Measurements from ENCODE around the gene PDE1A. TPM values are rescaled to one million over a fixed set of nuclear protein-coding genes. Genes with fewer than 3 reads are reported as not detected.

Gene PDE1A
- total and polyA plus RNA-seq, 4 donors, result 1.0 to 11.8 (median 3.6) TPM

GRCh38 chr2:182416861-182417260 is 10.0 kb downstream of the PDE1A start:
- Histone ChIP-seq H3K27ac (ENCODE audit: low read depth in 1 of 2, low read length in 1 of 2) (no peak overlapping the region), H3K36me3 (ENCODE audit: control insufficient read depth in 4 of 4, insufficient read depth in 4 of 4, low read length in 4 of 4) (no peaks in the 10 kb centered on the region), H3K9ac (ENCODE audit: insufficient read depth in 1 of 2, low read length in 2 of 2) (no peak overlapping the region), H3K4me3 (no peak overlapping the region), H3K4me1 (ENCODE audit: control insufficient read depth in 5 of 5, insufficient read depth in 5 of 5, low read length in 5 of 5) (no peaks in the 10 kb centered on the region), H3K27me3 (ENCODE audit: control insufficient read depth in 3 of 3, insufficient read depth in 3 of 3, low read length in 2 of 3) (no peaks in the 10 kb centered on the region), H3K9me3 (ENCODE audit: control insufficient read depth in 4 of 4, insufficient read depth in 3 of 4, low read length in 3 of 4) (no peaks in the 10 kb centered on the region)
- no peak for ATAC-seq (ENCODE audit: insufficient read depth, low FRiP score)
- WGBS, 2 donors, result 95 to 96% methylated on average over 5 of the region's 5 CpGs
- TF ChIP-seq CTCF (IDR thresholded peaks at IDR 0.05; ENCODE audit: control extremely low read depth, extremely low read depth), result no peak
- DNase-seq, result no peak

- DNase-seq (no peak), ATAC-seq (ENCODE audit: insufficient read depth, low FRiP score) (no peak)
- Histone ChIP-seq H3K9me3 (ENCODE audit: control insufficient read depth in 4 of 4, insufficient read depth in 3 of 4, low read length in 3 of 4) (no peaks in the 10 kb centered on the region), H3K4me3 (no peak overlapping the region), H3K27me3 (ENCODE audit: control insufficient read depth in 3 of 3, insufficient read depth in 3 of 3, low read length in 2 of 3) (no peaks in the 10 kb centered on the region), H3K27ac (ENCODE audit: low read depth in 1 of 2, low read length in 1 of 2) (no peak overlapping the region), H3K9ac (ENCODE audit: insufficient read depth in 1 of 2, low read length in 2 of 2) (no peak overlapping the region), H3K36me3 (ENCODE audit: control insufficient read depth in 4 of 4, insufficient read depth in 4 of 4, low read length in 4 of 4) (no peaks in the 10 kb centered on the region), H3K4me1 (ENCODE audit: control insufficient read depth in 5 of 5, insufficient read depth in 5 of 5, low read length in 5 of 5) (no peaks in the 10 kb centered on the region)
- 85 to 86% methylated on average over 4 of the region's 4 CpGs for WGBS, 2 donors
- no peak for TF ChIP-seq CTCF (IDR thresholded peaks at IDR 0.05; ENCODE audit: control extremely low read depth, extremely low read depth)
Measured at GRCh38 chr2:182416191-182416590, 10.6 kb downstream of the PDE1A start.

- WGBS, 2 donors, result 69 to 81% methylated on average over 1 of the region's 1 CpG
- TF ChIP-seq CTCF (IDR thresholded peaks at IDR 0.05; ENCODE audit: control extremely low read depth, extremely low read depth), result no peak
- no peaks in the 10 kb centered on the region for H3K9me3 ChIP-seq (ENCODE audit: control insufficient read depth in 4 of 4, insufficient read depth in 3 of 4, low read length in 3 of 4)
- ATAC-seq (ENCODE audit: insufficient read depth, low FRiP score) (no peak), DNase-seq (no peak)
- no peak overlapping the region for H3K9ac ChIP-seq (ENCODE audit: insufficient read depth in 1 of 2, low read length in 2 of 2)
- H3K4me3 ChIP-seq, result no peak overlapping the region
- H3K27ac ChIP-seq (ENCODE audit: low read depth in 1 of 2, low read length in 1 of 2), result no peak overlapping the region
- H3K4me1 ChIP-seq (ENCODE audit: control insufficient read depth in 5 of 5, insufficient read depth in 5 of 5, low read length in 5 of 5), result no peaks in the 10 kb centered on the region
- H3K36me3 ChIP-seq (ENCODE audit: control insufficient read depth in 4 of 4, insufficient read depth in 4 of 4, low read length in 4 of 4), result no peaks in the 10 kb centered on the region
- no peaks in the 10 kb centered on the region for H3K27me3 ChIP-seq (ENCODE audit: control insufficient read depth in 3 of 3, insufficient read depth in 3 of 3, low read length in 2 of 3)
Measured at GRCh38 chr2:182415771-182416170, 11.1 kb downstream of the PDE1A start.

GRCh38 chr2:182412858-182413257 is 14.0 kb downstream of the PDE1A start:
- H3K36me3 ChIP-seq (ENCODE audit: control insufficient read depth in 4 of 4, insufficient read depth in 4 of 4, low read length in 4 of 4), result no peaks in the 10 kb centered on the region
- no peak for ATAC-seq (ENCODE audit: insufficient read depth, low FRiP score)

More at GRCh38 chr2:182412858-182413257, 14.0 kb downstream of the PDE1A start:
- Histone ChIP-seq H3K27me3 (ENCODE audit: control insufficient read depth in 3 of 3, insufficient read depth in 3 of 3, low read length in 2 of 3) (no peaks in the 10 kb centered on the region), H3K27ac (ENCODE audit: low read depth in 1 of 2, low read length in 1 of 2) (no peak overlapping the region), H3K4me3 (no peak overlapping the region), H3K9me3 (ENCODE audit: control insufficient read depth in 4 of 4, insufficient read depth in 3 of 4, low read length in 3 of 4) (no peaks in the 10 kb centered on the region), H3K4me1 (ENCODE audit: control insufficient read depth in 5 of 5, insufficient read depth in 5 of 5, low read length in 5 of 5) (no peaks in the 10 kb centered on the region), H3K9ac (ENCODE audit: insufficient read depth in 1 of 2, low read length in 2 of 2) (no peak overlapping the region)
- 84 to 89% methylated on average over 3 of the region's 3 CpGs for WGBS, 2 donors
- no peak for TF ChIP-seq CTCF (IDR thresholded peaks at IDR 0.05; ENCODE audit: control extremely low read depth, extremely low read depth)
- no peak for DNase-seq

Data from lung (tissue), 12 donors.